ENCODE measurements around the gene SLC25A1.

SLC25A1 gene

DNA sequence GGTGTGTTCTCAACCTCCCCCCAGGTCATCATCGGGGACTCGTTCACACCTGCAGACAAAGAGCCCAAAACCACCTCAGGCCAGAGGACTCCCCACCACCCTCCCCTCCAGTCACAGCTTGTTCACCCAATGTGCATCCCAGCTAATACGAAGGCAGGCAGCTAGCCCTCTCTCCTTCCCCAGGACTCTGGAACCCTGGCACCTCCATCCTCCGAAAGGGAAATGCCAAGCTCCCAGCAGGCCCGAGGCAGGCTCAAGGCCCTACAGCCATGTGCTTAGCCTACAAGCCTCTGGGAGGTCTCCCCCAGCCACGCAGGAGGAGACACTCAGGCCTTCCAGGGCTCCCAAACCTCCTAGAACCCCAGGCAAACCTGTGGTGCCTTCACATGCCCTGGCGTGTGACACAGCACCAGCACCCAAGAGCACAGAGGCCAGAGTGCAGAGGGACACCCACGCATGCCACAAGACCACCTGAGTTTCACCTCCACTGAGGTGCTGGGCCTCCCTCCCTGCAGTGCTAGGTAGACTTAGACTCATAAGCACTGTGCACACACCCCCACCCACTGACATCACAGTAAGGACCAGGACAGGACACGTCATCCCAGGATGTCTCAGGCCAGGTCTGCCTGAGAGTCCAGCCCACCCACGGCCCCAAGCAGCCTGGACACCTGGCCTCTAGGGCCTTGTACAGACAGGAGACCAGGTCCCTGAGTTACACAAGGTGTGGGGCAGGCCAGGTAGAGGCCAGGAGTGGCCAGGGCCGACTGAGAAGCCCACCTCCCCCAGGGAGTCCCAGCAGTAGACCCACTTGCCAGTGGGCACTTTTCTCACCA, 40.9 kb downstream of the SLC25A1 start:
- DNase-seq (ENCODE audit: low read depth): no peak

DNA sequence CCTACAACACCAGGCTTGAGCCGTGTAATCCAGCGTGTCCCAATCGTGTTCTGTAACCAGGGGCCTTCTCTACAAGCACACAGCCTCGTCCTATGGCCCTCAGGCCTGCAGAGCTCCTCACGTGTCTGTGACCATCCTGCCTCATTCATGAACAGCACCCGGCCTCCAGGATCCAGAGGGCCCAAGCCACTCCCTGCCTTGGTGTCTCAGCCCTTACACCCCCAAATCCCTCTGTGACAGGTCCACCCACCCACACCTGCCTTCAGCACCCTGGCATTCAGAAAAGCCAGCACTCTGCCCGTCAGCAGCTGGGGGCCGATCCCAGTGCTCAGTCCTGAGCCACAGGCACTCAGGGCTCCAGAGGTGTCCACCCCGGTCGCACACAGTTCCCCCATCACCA, 41.6 kb downstream of the SLC25A1 start:
- DNase-seq (ENCODE audit: low read depth): no peak

DNA sequence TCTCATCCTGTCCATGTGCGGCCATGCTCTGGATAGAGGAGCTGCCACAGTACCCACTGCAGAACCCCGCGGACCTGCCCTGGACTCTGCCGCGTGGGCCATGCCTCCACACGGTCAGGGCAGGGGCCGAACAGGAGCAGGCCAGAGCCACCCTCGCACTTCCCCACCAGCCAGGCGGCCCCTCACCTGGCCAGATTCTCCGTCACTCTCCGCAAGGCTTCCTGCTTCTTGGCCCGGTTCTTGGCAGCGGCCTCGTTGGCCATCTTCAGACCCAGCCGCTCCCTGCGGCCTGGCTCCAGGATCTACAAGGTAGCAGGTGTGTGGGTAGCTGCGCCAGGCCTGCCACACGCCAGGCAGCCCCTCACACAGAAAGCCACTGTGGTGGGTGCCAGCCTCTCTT, 43.7 kb downstream of the SLC25A1 start:
- no peak for DNase-seq (ENCODE audit: low read depth)

DNA sequence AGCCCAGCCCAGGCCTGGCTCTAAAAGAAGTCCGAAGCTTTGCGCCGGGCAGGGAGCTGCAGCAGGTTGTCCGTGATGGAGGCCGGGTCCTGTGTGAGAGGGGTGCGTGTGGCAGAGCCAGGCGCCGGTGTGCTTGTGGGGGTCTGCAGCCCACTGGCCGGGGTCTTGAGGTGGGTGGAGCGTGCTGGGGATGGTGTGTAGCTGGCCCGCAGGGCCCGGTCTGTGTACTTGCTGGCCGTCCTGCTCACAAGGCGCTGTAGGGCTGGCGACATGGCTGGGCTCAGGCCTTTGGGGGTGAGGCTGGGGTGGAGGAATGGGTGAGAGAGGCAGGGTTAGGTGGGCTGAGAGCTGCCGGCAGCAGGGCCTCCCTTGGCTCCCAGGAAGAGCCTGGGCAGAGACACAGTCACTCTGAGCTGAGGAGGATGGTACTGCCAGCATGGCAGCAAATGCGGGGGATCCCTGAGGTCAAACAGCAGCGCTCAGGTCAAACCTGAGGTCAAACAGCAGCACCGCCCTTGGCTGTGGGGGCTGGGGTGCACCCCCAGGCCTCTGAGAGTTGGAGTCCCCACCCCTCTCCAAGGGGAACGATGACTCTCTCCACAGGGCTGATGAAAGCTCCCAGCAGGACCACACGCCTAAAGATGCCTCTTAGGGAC, 44.2 kb downstream of the SLC25A1 start:
- no peak for DNase-seq (ENCODE audit: low read depth)

DNA sequence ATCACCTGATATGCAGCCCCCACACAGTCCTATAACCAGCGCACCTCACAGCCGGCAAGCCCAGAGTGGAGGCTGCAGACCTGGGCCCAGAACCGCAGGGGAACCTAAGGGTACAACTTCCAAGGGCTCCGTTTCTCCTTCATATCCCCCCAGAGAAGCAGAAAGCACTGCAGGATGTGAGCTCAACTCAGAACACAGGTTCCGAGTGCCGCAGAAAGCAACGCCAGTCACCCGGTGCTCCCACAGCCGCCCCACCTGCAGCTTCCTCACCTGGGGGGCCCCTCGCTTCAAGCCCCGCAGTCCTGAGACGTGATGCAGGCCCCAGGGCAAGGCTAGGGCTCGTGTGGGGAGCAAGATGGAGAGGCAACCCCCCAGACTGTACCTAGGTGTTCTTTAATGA, 45.0 kb downstream of the SLC25A1 start:
- no peak for DNase-seq (ENCODE audit: low read depth)

DNA sequence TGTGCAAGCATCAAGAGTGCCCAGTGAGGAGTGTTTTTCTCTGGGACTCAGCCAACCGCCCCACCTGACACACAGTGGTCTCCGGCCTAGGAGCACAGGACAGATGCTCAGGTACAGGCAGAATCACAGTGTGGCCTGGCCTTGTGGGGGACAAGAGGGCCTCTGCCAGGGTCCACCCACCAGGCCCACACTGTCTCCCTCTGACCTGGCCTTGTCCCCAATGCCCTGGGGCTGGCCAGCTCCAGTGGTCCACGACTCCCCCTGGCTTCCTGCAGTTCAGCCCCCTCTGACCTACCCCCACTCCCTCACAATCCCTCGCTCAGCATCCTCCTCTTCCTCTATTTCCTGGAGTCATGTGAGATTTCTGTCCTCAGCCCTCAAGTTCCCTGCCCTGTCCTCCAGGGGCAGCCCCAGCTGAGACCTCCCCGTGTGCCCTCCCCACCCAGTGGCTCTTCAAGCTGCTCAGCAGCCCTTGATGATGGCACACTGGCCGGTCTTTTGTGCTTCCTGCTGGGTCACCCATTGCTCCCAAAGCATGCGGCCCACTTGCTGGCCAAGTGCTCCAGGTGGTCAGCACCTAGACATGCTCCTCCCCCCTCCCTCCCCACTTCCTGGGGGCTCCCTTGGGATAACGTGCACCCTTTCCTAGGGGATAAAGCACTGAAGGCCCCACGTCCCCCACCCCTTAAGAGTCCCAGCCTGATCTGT, 45.7 kb downstream of the SLC25A1 start:
- DNase-seq (ENCODE audit: low read depth): no peak

DNA sequence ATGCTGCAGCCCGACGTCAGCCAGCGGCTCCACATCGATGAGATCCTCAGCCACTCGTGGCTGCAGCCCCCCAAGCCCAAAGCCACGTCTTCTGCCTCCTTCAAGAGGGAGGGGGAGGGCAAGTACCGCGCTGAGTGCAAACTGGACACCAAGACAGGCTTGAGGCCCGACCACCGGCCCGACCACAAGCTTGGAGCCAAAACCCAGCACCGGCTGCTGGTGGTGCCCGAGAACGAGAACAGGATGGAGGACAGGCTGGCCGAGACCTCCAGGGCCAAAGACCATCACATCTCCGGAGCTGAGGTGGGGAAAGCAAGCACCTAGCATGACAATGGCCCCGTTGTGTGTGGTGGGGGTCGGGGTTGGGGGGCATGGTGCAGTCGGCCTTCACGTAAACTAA, 46.4 kb downstream of the SLC25A1 start:
- no peak for DNase-seq (ENCODE audit: low read depth)

DNA sequence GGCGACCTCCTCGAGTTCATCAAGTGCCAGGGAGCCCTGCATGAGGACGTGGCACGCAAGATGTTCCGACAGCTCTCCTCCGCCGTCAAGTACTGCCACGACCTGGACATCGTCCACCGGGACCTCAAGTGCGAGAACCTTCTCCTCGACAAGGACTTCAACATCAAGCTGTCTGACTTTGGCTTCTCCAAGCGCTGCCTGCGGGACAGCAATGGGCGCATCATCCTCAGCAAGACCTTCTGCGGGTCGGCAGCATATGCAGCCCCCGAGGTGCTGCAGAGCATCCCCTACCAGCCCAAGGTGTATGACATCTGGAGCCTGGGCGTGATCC, 46.9 kb downstream of the SLC25A1 start:
- DNase-seq (ENCODE audit: low read depth): no peak

DNA sequence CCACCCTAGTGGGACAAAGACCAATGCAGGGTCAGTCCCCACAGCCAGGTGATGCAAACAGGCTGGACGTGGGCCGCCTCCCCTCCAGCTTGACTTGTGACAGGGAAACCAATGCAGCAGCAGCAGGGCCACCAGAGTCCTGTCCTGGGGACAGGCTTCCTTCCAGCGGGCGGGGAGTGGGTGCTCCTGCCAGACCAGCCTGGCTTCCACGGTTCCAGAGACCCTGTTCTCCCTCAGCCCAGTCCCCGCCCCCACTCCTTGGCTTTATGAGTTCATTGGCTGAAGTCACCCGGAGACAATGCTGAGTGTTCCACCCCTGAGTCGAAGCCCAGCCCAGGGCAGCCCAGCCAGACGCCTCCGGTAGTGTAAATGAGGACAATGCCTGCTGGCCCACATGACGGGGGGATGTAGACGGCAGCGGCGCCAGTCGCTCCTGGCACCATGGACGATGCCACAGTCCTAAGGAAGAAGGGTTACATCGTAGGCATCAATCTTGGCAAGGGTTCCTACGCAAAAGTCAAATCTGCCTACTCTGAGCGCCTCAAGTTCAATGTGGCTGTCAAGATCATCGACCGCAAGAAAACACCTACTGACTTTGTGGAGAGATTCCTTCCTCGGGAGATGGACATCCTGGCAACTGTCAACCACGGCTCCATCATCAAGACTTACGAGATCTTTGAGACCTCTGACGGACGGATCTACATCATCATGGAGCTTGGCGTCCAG, 47.4 kb downstream of the SLC25A1 start, which contains the start of gene TSSK2:
Gene TSSK2 (plus strand): TSS at position 350 of the 726 bp plus-strand sequence. CDS start 92 bp downstream, at position 442.
- DNase-seq (ENCODE audit: low read depth): no peak

DNA sequence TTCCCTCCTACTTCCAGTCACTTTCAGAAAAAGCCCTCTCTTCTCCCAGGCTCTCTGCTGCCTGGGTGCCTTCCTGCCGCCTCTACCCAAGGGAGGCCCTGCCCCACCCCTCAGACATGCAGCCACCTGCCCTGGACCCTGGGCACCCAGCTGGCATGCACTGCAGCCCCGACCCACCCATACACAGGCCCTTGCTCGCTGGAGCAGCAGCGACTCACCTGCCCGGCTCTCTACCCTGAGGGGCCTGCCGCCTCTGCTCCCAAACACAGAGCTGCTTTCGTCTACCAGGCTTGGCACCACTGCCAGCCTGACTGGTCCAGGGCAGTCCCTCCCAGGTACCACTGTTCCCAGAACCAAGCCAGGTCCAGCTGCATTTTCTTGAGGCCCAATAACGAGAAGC, 48.7 kb downstream of the SLC25A1 start:
- DNase-seq (ENCODE audit: low read depth): no peak

DNA sequence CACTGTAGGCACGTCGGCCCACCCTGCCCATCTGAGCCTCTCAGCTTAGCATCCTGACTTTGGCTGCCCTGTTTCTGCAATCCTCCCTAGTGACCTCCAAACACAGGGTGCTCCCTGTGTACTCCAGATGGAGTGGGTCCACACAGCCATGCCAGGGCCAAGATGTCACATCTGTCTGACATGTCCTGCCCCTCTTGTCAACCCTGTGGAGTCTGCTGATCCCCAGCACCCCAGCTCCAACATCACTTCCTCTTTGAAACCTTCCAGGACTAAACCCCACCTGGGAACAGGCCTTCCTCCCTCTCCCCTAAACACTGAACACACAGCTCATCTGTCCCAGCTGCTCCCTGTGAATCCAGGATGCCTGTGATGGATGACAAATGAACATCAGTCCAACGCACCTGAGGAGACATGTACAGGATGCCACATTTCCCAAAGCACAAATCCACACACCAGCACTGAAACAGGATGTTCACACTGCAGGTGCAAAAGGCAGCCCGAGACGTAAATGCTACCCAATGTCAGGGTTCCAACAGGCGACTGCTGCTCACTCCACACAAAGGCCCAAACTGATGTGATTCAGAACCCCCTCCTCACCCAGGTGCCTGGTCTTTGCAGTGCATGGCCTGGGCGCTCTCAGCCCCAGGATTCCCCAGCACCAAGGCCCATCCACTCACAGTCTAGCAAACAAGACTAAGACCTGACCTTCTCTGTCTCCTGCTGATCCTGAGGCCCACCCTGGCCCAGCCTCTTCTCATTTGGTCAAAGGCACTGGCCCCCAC, 49.4 kb downstream of the SLC25A1 start:
- DNase-seq (ENCODE audit: low read depth): no peak

DNA sequence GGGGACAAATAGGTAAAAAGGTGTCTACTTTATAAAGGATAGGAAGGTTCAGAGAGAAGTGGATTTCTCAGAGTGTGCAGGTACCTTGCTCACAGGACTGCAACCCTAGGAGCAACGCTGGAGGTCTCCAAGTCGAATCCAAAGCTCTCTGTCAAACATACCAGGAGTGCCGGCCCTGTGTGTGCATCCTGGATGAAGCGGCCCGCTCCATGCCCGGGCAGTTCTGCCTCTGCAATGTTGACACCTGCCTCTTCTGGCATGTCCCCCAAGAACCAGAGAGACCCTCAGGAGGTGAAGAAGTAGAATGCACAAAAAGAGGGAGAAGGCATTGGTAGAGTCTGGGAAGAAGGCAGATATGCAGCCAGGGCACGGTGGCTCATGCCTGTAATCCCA, 50.5 kb downstream of the SLC25A1 start:
- no peak for DNase-seq (ENCODE audit: low read depth)

DNA sequence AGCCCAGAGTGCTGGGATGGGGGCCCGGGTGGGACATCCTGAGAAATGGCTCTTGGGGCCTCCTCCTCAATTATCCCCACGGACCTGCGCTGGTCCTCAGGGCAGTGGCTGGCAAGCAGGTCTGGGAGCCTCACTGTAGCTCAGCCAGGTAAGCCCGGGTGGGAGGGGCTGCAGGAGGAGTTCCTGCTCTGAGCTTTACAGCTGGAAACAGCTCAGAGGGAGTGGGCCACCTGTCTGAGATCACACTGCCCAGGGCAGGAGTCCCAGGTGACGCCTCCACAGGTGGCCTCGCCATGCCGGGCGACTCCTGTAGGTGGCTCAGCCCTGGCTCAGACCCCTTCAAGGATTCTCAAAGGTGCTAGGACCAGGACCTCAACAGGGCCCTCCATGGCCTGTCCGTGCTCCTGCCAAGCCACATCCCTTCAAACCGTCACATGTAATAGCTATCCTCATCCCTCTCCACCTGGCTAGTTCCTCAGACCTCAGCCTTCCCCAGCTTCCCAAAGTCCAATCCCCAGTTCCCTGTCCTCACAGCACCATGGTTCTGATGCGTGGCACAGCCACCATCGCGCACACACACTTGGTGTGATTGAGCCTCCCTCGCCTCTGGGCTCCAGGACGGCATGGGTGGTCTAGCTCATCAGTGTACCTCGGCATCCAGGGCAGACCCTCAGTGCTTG, 51.1 kb downstream of the SLC25A1 start:
- DNase-seq (ENCODE audit: low read depth): no peak

DNA sequence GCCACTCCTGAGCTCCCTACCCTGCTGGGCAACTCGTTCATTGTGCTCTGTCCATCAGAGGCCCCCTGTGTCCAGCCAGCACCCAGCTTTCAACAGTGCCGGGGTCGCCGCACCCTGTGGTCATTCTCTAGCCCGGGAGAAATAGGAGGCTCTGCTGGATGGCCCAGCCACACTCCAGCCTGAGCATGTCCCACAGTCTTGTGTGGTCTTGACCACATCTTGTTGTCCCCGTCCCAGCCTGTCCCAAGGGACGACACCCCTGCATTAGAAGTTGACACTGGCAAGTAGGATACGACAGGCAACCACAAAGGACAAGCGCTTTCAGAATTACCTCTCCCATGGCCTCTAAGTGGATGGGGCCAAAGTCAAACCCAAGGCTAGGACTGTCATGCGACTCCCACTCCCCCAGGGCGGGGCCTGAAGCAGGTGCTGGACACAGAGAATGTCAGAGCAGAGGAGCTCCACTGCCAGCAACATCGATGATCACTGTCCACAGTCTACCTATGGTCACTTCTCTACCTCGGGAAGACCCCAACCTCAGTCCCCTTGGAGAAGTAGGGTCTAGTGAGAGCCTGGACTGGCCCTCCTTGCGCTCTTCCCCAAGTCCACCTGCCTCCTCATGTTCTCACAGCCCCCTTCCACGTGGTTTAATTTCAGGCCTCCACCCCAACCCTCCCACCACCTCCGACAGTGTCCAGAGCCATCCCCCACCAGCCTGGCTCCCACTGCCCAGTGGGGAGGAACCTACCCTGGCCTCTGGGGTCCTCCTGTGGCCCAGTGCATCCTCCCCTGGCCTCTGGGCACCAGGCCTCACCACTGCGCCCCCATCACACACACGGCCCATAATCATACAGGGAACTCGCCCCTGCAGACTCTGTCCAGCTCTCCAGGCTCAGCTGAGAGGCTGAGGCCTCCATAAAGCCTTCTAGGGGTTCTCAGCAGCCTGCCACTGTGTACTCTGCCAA, 51.9 kb downstream of the SLC25A1 start:
- no peak for DNase-seq (ENCODE audit: low read depth)
